ENCODE results near the gene CPHXL2. TPM values are rescaled to one million over a fixed set of nuclear protein-coding genes. Genes with fewer than 3 reads are reported as not detected.

Gene CPHXL2
- not detected in 2 replicates for total RNA-seq (2014; rRNA removed; shearing (Covaris generic))

DNA sequence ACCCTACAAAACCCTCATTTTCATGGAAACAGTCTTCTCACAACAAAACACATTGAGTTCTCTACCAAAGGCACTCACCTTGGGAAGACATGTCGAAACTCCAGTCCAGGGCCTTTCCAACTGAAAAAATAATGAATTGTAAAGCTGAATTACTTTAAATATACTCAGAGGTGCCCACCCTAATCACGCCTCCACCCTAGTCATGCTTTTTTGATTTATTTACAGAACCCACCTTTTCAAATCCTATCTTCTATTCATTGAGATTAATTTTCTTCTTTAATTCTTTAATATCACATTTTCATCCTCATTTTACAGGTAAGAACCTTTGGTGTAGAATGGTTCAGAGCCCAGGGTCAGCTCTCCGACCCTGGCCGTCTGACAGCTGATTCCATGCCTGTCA lies at the start of gene CPHXL2:
TSS of gene CPHXL2 (minus strand) at position 101 of the 400 bp plus-strand sequence. CDS start at position 91, 10 bp downstream.
- DNase-seq (ENCODE audit: low spot score) = no peak

GRCh38 chr16:75726390-75726789 lies 49.6 kb upstream of the CPHXL2 start, which contains the start of gene CPHXL:
TSS of gene CPHXL (minus strand) at chr16:75726490. CDS start at chr16:75726442, 48 bp downstream.
- no peak for DNase-seq (ENCODE audit: low spot score)

DNA sequence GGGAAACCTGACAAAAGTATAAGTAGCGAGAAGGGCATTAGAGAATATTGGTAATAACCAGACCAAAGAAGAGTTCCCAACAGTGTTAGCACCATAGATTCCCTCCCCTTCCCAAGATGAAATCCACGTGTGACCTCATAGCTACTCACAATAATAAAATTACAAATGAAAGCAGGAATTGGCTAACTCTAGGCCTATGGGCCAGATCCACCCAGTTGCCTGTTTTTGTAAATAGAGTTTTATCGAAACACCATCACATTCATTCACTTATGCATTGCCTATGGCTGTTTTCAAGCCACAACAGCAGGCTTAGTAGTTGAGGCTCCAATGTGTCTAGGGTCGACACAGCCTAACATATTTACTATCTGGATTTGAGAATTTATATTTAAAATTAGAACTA lies 41.6 kb upstream of the CPHXL2 start:
- DNase-seq (ENCODE audit: low spot score) = no peak

- no peak for DNase-seq (ENCODE audit: low spot score)
Observed at GRCh38 chr16:75714661-75715060, 37.9 kb upstream of the CPHXL2 start.

DNA sequence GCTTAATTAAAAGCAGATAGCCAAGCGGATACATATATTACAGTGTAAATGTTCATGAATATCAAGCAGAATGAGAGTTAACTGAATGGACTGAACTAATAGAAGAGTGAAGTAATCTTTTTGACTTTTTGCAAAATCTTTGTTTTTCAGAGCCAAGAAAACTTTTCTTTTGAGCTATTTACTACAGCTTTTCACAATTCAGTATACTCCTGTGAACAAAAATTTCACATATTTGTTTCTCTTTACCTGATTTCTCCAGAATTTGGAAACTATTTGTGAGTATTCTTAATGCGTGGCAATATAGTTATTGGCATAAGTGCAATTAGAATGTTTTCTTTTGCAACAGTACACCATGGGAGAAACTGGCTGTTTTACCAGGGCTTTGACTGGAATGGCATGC lies 33.5 kb upstream of the CPHXL2 start:
- no peak for DNase-seq (ENCODE audit: low spot score)

GRCh38 chr16:75703306-75703705 lies 26.5 kb upstream of the CPHXL2 start:
- DNase-seq (ENCODE audit: low spot score) = no peak

- DNase-seq (ENCODE audit: low spot score) = no peak
Observed at GRCh38 chr16:75702242-75702641, 25.4 kb upstream of the CPHXL2 start.

DNA sequence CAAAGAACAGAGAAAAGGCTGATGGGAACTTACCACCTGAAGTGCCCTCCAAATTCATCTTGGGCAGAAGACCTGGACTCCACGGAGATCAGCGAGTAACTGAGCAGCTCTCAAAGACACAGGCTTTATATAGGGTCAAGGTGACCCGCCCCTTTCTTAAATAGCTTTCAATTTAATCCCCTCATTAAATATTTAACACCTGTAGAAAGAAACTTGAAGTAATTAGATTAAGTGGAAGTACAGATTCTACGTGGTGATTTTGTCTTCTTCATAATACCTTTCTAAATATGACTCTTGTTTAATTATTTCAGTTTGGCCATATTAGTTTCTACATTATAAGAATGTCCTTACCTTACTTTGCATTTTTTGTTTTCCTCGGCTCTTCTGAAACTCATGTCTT lies 24.6 kb upstream of the CPHXL2 start, which contains the start of gene DUXB:
TSS of gene DUXB (minus strand) at position 101 of the 400 bp plus-strand sequence. CDS start at position 58, 43 bp downstream.
- DNase-seq (ENCODE audit: low spot score) = no peak

- no peak for DNase-seq (ENCODE audit: low spot score)
Observed at GRCh38 chr16:75697571-75697970, 20.8 kb upstream of the CPHXL2 start.

DNA sequence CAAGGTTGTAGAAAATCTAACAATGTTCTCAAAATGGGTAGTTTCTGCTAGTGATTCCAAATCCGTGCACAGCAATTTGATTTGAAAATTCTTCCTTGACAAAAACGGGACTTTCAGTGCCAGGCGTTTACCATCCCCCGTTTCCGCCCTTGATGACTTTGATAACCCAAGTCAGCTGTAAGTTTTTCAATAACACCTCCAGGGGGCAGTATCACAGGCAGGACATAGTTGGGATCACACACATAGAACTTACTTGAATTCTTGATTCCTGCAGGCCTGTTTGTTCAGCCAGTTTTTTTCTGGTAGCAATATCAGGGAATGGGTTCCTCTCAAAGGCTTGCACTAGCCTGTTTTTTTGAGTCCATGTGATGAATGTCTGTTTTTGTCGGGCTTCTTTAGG lies 18.9 kb upstream of the CPHXL2 start:
- peak; percentile 7 for DNase-seq (ENCODE audit: low spot score)

- DNase-seq (ENCODE audit: low spot score) = no peak
Observed at GRCh38 chr16:75687361-75687760, 10.6 kb upstream of the CPHXL2 start.

DNA sequence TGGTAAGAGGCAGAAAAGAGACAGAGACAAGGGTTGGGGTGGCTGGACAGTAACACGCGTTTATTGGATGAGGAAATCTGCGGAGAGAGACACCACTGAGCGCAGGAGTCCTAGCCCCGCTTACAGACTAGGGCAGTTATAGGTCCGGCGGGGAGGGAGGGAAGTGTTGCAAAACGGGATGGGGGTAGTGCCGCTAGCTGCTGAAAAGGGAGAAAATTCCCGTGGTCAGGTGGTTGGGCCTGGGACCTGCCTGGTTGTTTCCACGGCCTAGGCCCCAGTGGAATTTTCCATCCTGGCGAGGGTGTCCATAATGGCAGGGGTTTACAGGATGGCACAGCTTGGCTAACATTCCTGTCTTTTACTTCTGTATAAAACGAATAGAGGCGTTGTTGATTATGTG lies 5.5 kb upstream of the CPHXL2 start:
- no peak for DNase-seq (ENCODE audit: low spot score)

DNA sequence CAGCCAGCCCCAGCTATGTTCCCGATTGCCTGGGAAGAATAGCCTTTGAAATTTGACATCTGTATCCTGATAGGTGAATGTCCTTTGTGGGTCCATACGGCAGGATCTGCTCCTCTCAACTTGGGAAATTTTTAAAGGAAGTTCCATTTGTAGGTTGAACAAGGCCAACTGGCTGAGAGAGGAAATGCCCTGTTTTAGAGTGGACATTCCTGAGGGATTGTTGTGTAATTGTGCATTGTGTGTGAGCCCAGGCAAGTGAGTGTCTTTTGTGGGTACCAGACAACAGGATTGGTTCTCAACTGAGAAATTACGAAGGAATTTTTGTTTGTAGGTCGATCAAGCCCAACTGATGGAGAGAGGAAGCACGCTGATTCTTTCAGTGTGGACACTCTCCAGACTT lies 2.6 kb upstream of the CPHXL2 start:
- DNase-seq (ENCODE audit: low spot score) = no peak

GRCh38 chr16:75667503-75667902 lies 9.3 kb downstream of the CPHXL2 start:
- DNase-seq (ENCODE audit: low spot score) = no peak

DNA sequence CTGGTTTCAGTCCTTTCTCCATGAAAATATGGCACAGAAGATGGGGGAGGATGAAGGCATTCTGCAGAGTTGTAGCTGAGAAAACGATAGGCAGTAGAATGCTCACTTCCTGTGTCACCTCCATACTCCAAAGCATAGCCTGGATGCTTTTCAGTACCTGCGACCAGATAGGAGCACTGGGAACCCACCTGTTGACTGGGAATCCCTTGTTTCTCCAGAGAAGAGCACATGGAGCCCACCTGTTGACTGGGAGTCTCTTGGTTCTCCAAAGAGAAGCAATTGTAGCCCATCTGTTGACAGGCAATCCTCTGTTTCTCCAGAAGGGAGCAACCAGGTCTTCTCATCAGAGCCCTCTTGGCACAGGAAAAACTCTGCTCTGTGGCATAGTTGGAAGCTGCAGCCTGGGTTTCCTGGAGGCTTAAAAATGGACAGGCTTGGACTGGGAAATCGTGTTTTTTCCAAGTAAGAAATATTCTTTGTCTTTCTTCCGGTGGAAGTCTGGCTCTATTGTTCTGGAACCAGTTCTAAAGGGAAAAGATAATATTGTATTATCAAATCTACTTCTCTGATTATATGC lies 16.0 kb downstream of the CPHXL2 start:
- no peak for DNase-seq (ENCODE audit: low spot score)

- no peak for DNase-seq (ENCODE audit: low spot score)
Observed at GRCh38 chr16:75660321-75660720, 16.5 kb downstream of the CPHXL2 start.

GRCh38 chr16:75658175-75658574 lies 18.6 kb downstream of the CPHXL2 start:
- DNase-seq (ENCODE audit: low spot score) = no peak

GRCh38 chr16:75653922-75654321 lies 22.9 kb downstream of the CPHXL2 start:
- no peak for DNase-seq (ENCODE audit: low spot score)

GRCh38 chr16:75648265-75649076 lies 28.3 kb downstream of the CPHXL2 start:
- DNase-seq (ENCODE audit: low spot score) = peak; percentile 69

DNA sequence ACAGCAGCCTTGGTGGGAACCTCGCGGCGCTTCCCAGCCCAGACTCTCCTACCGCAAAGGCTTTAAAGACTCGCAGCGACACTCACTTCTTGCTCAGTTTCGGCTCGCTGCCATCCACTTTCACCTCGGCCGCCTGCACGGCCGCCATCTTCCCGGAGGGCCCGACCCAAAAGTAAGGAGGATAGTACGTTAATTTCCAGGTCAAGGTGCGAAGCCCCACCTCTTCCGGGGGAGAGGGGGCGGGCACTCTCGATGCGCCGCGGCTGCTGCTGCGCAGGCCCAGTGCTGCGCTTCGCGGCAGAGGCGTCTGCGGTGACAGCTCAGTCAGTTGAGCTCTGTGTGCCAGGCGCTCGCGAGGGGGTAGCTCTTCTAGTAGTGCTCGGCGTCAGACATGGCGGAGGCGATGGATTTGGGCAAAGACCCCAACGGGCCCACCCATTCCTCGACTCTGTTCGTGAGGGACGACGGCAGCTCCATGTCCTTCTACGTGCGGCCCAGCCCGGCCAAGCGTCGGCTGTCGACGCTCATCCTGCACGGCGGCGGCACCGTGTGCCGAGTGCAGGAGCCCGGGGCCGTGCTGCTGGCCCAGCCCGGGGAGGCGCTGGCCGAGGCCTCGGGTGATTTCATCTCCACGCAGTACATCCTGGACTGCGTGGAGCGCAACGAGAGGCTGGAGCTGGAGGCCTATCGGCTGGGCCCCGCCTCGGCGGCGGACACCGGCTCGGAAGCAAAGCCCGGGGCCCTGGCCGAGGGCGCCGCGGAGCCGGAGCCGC lies 29.1 kb downstream of the CPHXL2 start, which contains the start of the genes KARS1 and TERF2IP:
TSS of gene KARS1 (minus strand) at position 174 of the 773 bp plus-strand sequence. CDS start at position 148, 26 bp downstream.
TSS of gene TERF2IP (plus strand) at position 282 of the 773 bp plus-strand sequence. CDS start at position 392, 110 bp downstream.
- DNase-seq (ENCODE audit: low spot score) = peak; percentile 92

DNA sequence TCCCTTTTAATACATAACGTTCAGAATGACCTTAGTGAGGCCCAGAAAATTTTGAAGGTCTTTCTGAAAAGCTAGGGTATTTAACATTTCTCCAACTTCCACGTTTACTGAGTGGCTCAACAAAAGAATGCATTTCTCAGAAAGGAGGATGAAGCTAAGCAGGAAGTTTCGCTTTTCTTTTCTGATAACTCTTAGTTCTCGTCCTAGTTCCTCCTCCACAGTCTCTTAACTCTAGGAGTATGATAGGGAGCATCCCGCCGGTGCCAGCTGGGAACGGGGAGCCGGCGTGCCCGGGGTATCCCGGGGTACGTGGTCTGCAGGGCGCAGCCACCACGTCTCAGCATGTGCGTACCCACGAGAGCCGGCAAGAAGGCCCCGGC lies 29.7 kb downstream of the CPHXL2 start:
- peak; percentile 12 for DNase-seq (ENCODE audit: low spot score)

All from A172 (cell line).